ENCODE data around the gene NPTX1.

Gene NPTX1

GRCh38 chr17:80503921-80504320, 27.5 kb upstream of the NPTX1 start:
- Histone ChIP-seq H3K4me1 (ENCODE audit: control insufficient read depth in 2 of 2, insufficient read depth in 2 of 2, low read length in 2 of 2) (no peaks in the 10 kb centered on the region), H3K27me3 (ENCODE audit: control insufficient read depth in 2 of 2, insufficient read depth in 2 of 2, low read length in 2 of 2) (peaks cover 2 to 9% of the 10 kb centered on the region in 2 donors), H3K9ac (ENCODE audit: low read depth in 1 of 2, low read length in 2 of 2) (no peak overlapping the region), H3K4me3 (ENCODE audit: low read length in 2 of 2) (no peak overlapping the region), H3K27ac (ENCODE audit: low read depth in 2 of 2, low read length in 2 of 2) (no peak overlapping the region), H3K36me3 (ENCODE audit: control insufficient read depth in 2 of 2, insufficient read depth in 2 of 2, low read length in 2 of 2) (no peaks in the 10 kb centered on the region), H3K9me3 (ENCODE audit: control insufficient read depth in 2 of 2, low read length in 2 of 2) (no peaks in the 10 kb centered on the region)

- Histone ChIP-seq H3K4me3 (ENCODE audit: low read length in 2 of 2) (no peak overlapping the region), H3K27me3 (ENCODE audit: control insufficient read depth in 2 of 2, insufficient read depth in 2 of 2, low read length in 2 of 2) (peaks cover 2 to 9% of the 10 kb centered on the region in 2 donors), H3K36me3 (ENCODE audit: control insufficient read depth in 2 of 2, insufficient read depth in 2 of 2, low read length in 2 of 2) (no peaks in the 10 kb centered on the region), H3K4me1 (ENCODE audit: control insufficient read depth in 2 of 2, insufficient read depth in 2 of 2, low read length in 2 of 2) (no peaks in the 10 kb centered on the region), H3K9ac (ENCODE audit: low read depth in 1 of 2, low read length in 2 of 2) (no peak overlapping the region), H3K9me3 (ENCODE audit: control insufficient read depth in 2 of 2, low read length in 2 of 2) (no peaks in the 10 kb centered on the region), H3K27ac (ENCODE audit: low read depth in 2 of 2, low read length in 2 of 2) (no peak overlapping the region)
These were observed 26.6 kb upstream of the NPTX1 start for GRCh38 chr17:80503031-80503430.

- no peaks in the 10 kb centered on the region for H3K9me3 ChIP-seq (ENCODE audit: control insufficient read depth in 2 of 2, low read length in 2 of 2)
- no peaks in the 10 kb centered on the region for H3K4me1 ChIP-seq (ENCODE audit: control insufficient read depth in 2 of 2, insufficient read depth in 2 of 2, low read length in 2 of 2)
- H3K36me3 ChIP-seq (ENCODE audit: control insufficient read depth in 2 of 2, insufficient read depth in 2 of 2, low read length in 2 of 2): no peaks in the 10 kb centered on the region
- no peak overlapping the region for H3K4me3 ChIP-seq (ENCODE audit: low read length in 2 of 2)
- H3K27me3 ChIP-seq (ENCODE audit: control insufficient read depth in 2 of 2, insufficient read depth in 2 of 2, low read length in 2 of 2): peaks cover 2 to 11% of the 10 kb centered on the region in 2 donors
- no peak overlapping the region for H3K9ac ChIP-seq (ENCODE audit: low read depth in 1 of 2, low read length in 2 of 2)
- peak overlapping the region in 1 of 2 donors; percentile 4 for H3K27ac ChIP-seq (ENCODE audit: low read depth in 2 of 2, low read length in 2 of 2)
These were observed 26.1 kb upstream of the NPTX1 start for GRCh38 chr17:80502578-80502877.

- no peak overlapping the region for H3K4me3 ChIP-seq (ENCODE audit: low read length in 2 of 2)
- no peaks in the 10 kb centered on the region for H3K36me3 ChIP-seq (ENCODE audit: control insufficient read depth in 2 of 2, insufficient read depth in 2 of 2, low read length in 2 of 2)
- no peaks in the 10 kb centered on the region for H3K4me1 ChIP-seq (ENCODE audit: control insufficient read depth in 2 of 2, insufficient read depth in 2 of 2, low read length in 2 of 2)
- H3K9ac ChIP-seq (ENCODE audit: low read depth in 1 of 2, low read length in 2 of 2): no peak overlapping the region
- no peaks in the 10 kb centered on the region for H3K9me3 ChIP-seq (ENCODE audit: control insufficient read depth in 2 of 2, low read length in 2 of 2)
- peaks cover 2 to 11% of the 10 kb centered on the region in 2 donors for H3K27me3 ChIP-seq (ENCODE audit: control insufficient read depth in 2 of 2, insufficient read depth in 2 of 2, low read length in 2 of 2)
- peak overlapping the region in 1 of 2 donors; percentile 4 for H3K27ac ChIP-seq (ENCODE audit: low read depth in 2 of 2, low read length in 2 of 2)
These were observed 25.6 kb upstream of the NPTX1 start for GRCh38 chr17:80501741-80502577.

- Histone ChIP-seq H3K36me3 (ENCODE audit: control insufficient read depth in 2 of 2, insufficient read depth in 2 of 2, low read length in 2 of 2) (no peaks in the 10 kb centered on the region), H3K4me1 (ENCODE audit: control insufficient read depth in 2 of 2, insufficient read depth in 2 of 2, low read length in 2 of 2) (no peaks in the 10 kb centered on the region), H3K9ac (ENCODE audit: low read depth in 1 of 2, low read length in 2 of 2) (no peak overlapping the region), H3K4me3 (ENCODE audit: low read length in 2 of 2) (no peak overlapping the region), H3K27me3 (ENCODE audit: control insufficient read depth in 2 of 2, insufficient read depth in 2 of 2, low read length in 2 of 2) (peaks cover 2 to 11% of the 10 kb centered on the region in 2 donors), H3K9me3 (ENCODE audit: control insufficient read depth in 2 of 2, low read length in 2 of 2) (no peaks in the 10 kb centered on the region), H3K27ac (ENCODE audit: low read depth in 2 of 2, low read length in 2 of 2) (no peak overlapping the region)
These were observed 23.7 kb upstream of the NPTX1 start for GRCh38 chr17:80499961-80500665.

GRCh38 chr17:80499560-80499959, 23.2 kb upstream of the NPTX1 start:
- no peaks in the 10 kb centered on the region for H3K4me1 ChIP-seq (ENCODE audit: control insufficient read depth in 2 of 2, insufficient read depth in 2 of 2, low read length in 2 of 2)
- H3K4me3 ChIP-seq (ENCODE audit: low read length in 2 of 2): no peak overlapping the region
- H3K9me3 ChIP-seq (ENCODE audit: control insufficient read depth in 2 of 2, low read length in 2 of 2): no peaks in the 10 kb centered on the region
- H3K27ac ChIP-seq (ENCODE audit: low read depth in 2 of 2, low read length in 2 of 2): no peak overlapping the region
- H3K9ac ChIP-seq (ENCODE audit: low read depth in 1 of 2, low read length in 2 of 2): no peak overlapping the region
- no peaks in the 10 kb centered on the region for H3K36me3 ChIP-seq (ENCODE audit: control insufficient read depth in 2 of 2, insufficient read depth in 2 of 2, low read length in 2 of 2)
- peaks cover 2 to 11% of the 10 kb centered on the region in 2 donors for H3K27me3 ChIP-seq (ENCODE audit: control insufficient read depth in 2 of 2, insufficient read depth in 2 of 2, low read length in 2 of 2)

GRCh38 chr17:80498920-80499410, 22.6 kb upstream of the NPTX1 start:
- H3K9me3 ChIP-seq (ENCODE audit: control insufficient read depth in 2 of 2, low read length in 2 of 2): no peaks in the 10 kb centered on the region
- H3K27me3 ChIP-seq (ENCODE audit: control insufficient read depth in 2 of 2, insufficient read depth in 2 of 2, low read length in 2 of 2): peaks cover 4 to 13% of the 10 kb centered on the region in 2 donors
- no peaks in the 10 kb centered on the region for H3K36me3 ChIP-seq (ENCODE audit: control insufficient read depth in 2 of 2, insufficient read depth in 2 of 2, low read length in 2 of 2)
- no peak overlapping the region for H3K4me3 ChIP-seq (ENCODE audit: low read length in 2 of 2)
- no peak overlapping the region for H3K9ac ChIP-seq (ENCODE audit: low read depth in 1 of 2, low read length in 2 of 2)
- H3K27ac ChIP-seq (ENCODE audit: low read depth in 2 of 2, low read length in 2 of 2): no peak overlapping the region
- H3K4me1 ChIP-seq (ENCODE audit: control insufficient read depth in 2 of 2, insufficient read depth in 2 of 2, low read length in 2 of 2): no peaks in the 10 kb centered on the region

GRCh38 chr17:80498242-80498919, 22.0 kb upstream of the NPTX1 start:
- H3K4me3 ChIP-seq (ENCODE audit: low read length in 2 of 2): no peak overlapping the region
- no peak overlapping the region for H3K27ac ChIP-seq (ENCODE audit: low read depth in 2 of 2, low read length in 2 of 2)
- H3K36me3 ChIP-seq (ENCODE audit: control insufficient read depth in 2 of 2, insufficient read depth in 2 of 2, low read length in 2 of 2): no peaks in the 10 kb centered on the region
- H3K27me3 ChIP-seq (ENCODE audit: control insufficient read depth in 2 of 2, insufficient read depth in 2 of 2, low read length in 2 of 2): peaks cover 4 to 16% of the 10 kb centered on the region in 2 donors
- no peaks in the 10 kb centered on the region for H3K4me1 ChIP-seq (ENCODE audit: control insufficient read depth in 2 of 2, insufficient read depth in 2 of 2, low read length in 2 of 2)
- H3K9ac ChIP-seq (ENCODE audit: low read depth in 1 of 2, low read length in 2 of 2): no peak overlapping the region
- H3K9me3 ChIP-seq (ENCODE audit: control insufficient read depth in 2 of 2, low read length in 2 of 2): no peaks in the 10 kb centered on the region

- Histone ChIP-seq H3K9ac (ENCODE audit: low read depth in 1 of 2, low read length in 2 of 2) (no peak overlapping the region), H3K4me1 (ENCODE audit: control insufficient read depth in 2 of 2, insufficient read depth in 2 of 2, low read length in 2 of 2) (no peaks in the 10 kb centered on the region), H3K27me3 (ENCODE audit: control insufficient read depth in 2 of 2, insufficient read depth in 2 of 2, low read length in 2 of 2) (peaks cover 4 to 20% of the 10 kb centered on the region in 2 donors), H3K4me3 (ENCODE audit: low read length in 2 of 2) (no peak overlapping the region), H3K36me3 (ENCODE audit: control insufficient read depth in 2 of 2, insufficient read depth in 2 of 2, low read length in 2 of 2) (no peaks in the 10 kb centered on the region), H3K27ac (ENCODE audit: low read depth in 2 of 2, low read length in 2 of 2) (no peak overlapping the region), H3K9me3 (ENCODE audit: control insufficient read depth in 2 of 2, low read length in 2 of 2) (no peaks in the 10 kb centered on the region)
These were observed 21.4 kb upstream of the NPTX1 start for GRCh38 chr17:80497726-80498241.

- no peak overlapping the region for H3K27ac ChIP-seq (ENCODE audit: low read depth in 2 of 2, low read length in 2 of 2)
- H3K9me3 ChIP-seq (ENCODE audit: control insufficient read depth in 2 of 2, low read length in 2 of 2): no peaks in the 10 kb centered on the region
- H3K27me3 ChIP-seq (ENCODE audit: control insufficient read depth in 2 of 2, insufficient read depth in 2 of 2, low read length in 2 of 2): peaks cover 2 to 15% of the 10 kb centered on the region in 2 donors
- no peak overlapping the region for H3K9ac ChIP-seq (ENCODE audit: low read depth in 1 of 2, low read length in 2 of 2)
- no peaks in the 10 kb centered on the region for H3K4me1 ChIP-seq (ENCODE audit: control insufficient read depth in 2 of 2, insufficient read depth in 2 of 2, low read length in 2 of 2)
- H3K4me3 ChIP-seq (ENCODE audit: low read length in 2 of 2): no peak overlapping the region
- no peaks in the 10 kb centered on the region for H3K36me3 ChIP-seq (ENCODE audit: control insufficient read depth in 2 of 2, insufficient read depth in 2 of 2, low read length in 2 of 2)
These were observed 18.1 kb upstream of the NPTX1 start for GRCh38 chr17:80494547-80494946.

All from mucosa of rectum (tissue), 2 donors.